Naive thymus-derived CD4-positive, alpha-beta T cell (primary cell): ENCODE data around the gene PHF14. TPM values are rescaled to one million over a fixed set of nuclear protein-coding genes. Genes with fewer than 3 reads are reported as not detected.
"Not testable (repeated sequence)": the region's sequence is repeated elsewhere in the genome, so short reads cannot be mapped to it uniquely, and the experiment has no call there.

Experiments
- ATAC-seq: fragments of 150-1000 bp; cut with Tn5 transposase; 2 replicates; pipeline ENCODE4 v1.10.0; 2021; ENCODE audit warnings: mild to moderate bottlenecking, moderate library complexity
- CTCF ChIA-PET: fragments of 350-600 bp; sonication (Branson Sonifier 250); formaldehyde crosslinking; loops from one replicate; lab custom pipeline; 2021; ENCODE audit warnings: antibody characterized with exemption; lab: Charles Lee
- POLR2A ChIA-PET: fragments of 350-600 bp; sonication (Branson Sonifier 250); formaldehyde crosslinking; loops from one replicate; lab custom pipeline; 2021; ENCODE audit warnings: antibody characterized with exemption, inconsistent platforms; lab: Charles Lee
- DNase-seq, 9 donors: peaks; one replicate each; pipeline versions ENCODE4 v3.0.0 to v3.0.0-alpha.2; 2020 to 2022; ENCODE audit warnings: mixed read lengths in 1 of 9
- H3K27ac ChIP-seq: one replicate; pipeline ENCODE4 v1.7.0; 2013; ENCODE audit warnings: mild to moderate bottlenecking, low read depth, low read length, moderate library complexity
- H3K27me3 ChIP-seq, 2 donors: one replicate each; pipeline ENCODE4 v1.7.0; 2013; ENCODE audit warnings: low read length in 2 of 2, mild to moderate bottlenecking in 2 of 2, moderate library complexity in 2 of 2; ENCODE audit not compliant: control insufficient read depth in 2 of 2, insufficient read depth in 2 of 2
- H3K36me3 ChIP-seq, 3 experiments: 1 replicate in 2 of 3; 2 replicates in 1 of 3; pipeline ENCODE4 v1.7.0; 2013; ENCODE audit warnings: low read length in 3 of 3, mild to moderate bottlenecking in 3 of 3, moderate library complexity in 1 of 3; ENCODE audit not compliant: insufficient read depth in 3 of 3, control insufficient read depth in 2 of 3
- H3K4me1 ChIP-seq, 2 donors: one replicate each; pipeline ENCODE4 v1.7.0; 2013; ENCODE audit warnings: low read length in 2 of 2, mild to moderate bottlenecking in 2 of 2, moderate library complexity in 1 of 2; ENCODE audit not compliant: control insufficient read depth in 2 of 2, insufficient read depth in 2 of 2
- H3K4me3 ChIP-seq: 2 replicates; pipeline ENCODE4 v1.7.0; 2013; ENCODE audit warnings: mild to moderate bottlenecking, low read length
- H3K9me3 ChIP-seq, 3 experiments: 1 replicate in 2 of 3; 2 replicates in 1 of 3; pipeline ENCODE4 v1.7.0; 2013; ENCODE audit warnings: low read length in 3 of 3; ENCODE audit not compliant: control insufficient read depth in 2 of 3
- H3K27ac Mint-ChIP-seq, 9 donors: one replicate each; pipeline ENCODE4 v1.8.0; 2020 to 2022; ENCODE audit warnings: mixed read lengths in 9 of 9, mild to moderate bottlenecking in 8 of 9, moderate library complexity in 5 of 9, inconsistent platforms in 2 of 9
- H3K27me3 Mint-ChIP-seq, 5 donors: one replicate each; pipeline ENCODE4 v1.8.0; 2021 to 2022; ENCODE audit warnings: mixed read lengths in 5 of 5, mild to moderate bottlenecking in 1 of 5
- H3K36me3 Mint-ChIP-seq, 5 donors: one replicate each; pipeline ENCODE4 v1.8.0; 2020 to 2022; ENCODE audit warnings: mixed read lengths in 5 of 5, mild to moderate bottlenecking in 3 of 5, inconsistent platforms in 1 of 5
- H3K4me1 Mint-ChIP-seq, 7 donors: one replicate each; pipeline ENCODE4 v1.8.0; 2020 to 2022; ENCODE audit warnings: mixed read lengths in 7 of 7, mild to moderate bottlenecking in 3 of 7, inconsistent platforms in 1 of 7
- H3K4me3 Mint-ChIP-seq, 10 donors: one replicate each; pipeline ENCODE4 v1.8.0; 2020 to 2022; ENCODE audit warnings: mild to moderate bottlenecking in 10 of 10, mixed read lengths in 10 of 10, moderate library complexity in 6 of 10, inconsistent platforms in 2 of 10
- H3K9me3 Mint-ChIP-seq, 11 donors: one replicate each; pipeline ENCODE4 v1.8.0; 2020 to 2022; ENCODE audit warnings: mixed read lengths in 11 of 11, mild to moderate bottlenecking in 4 of 11, inconsistent platforms in 1 of 11, moderate library complexity in 1 of 11
- intact Hi-C, 2 donors: fragments of 100-400 bp; cut with micrococcal nuclease; formaldehyde crosslinking; loops; one replicate each; pipeline ENCODE4 v1.15.1; 2023
- polyA plus RNA-seq, 2 donors: library from polyadenylated mRNA; unstranded; fragments of 300-500 nt; fragmentation: Illumina TruSeq; gene quantifications; one replicate each; pipeline ENCODE4 v1.2.3, GENCODE V29; 2021
- total RNA-seq, 6 experiments: library from RNA in 5 of 6; stranded (reverse) in 5 of 6; gene quantifications; 1 replicate in 5 of 6; 2 replicates in 1 of 6; pipeline ENCODE4 v1.2.3 and lab custom pipeline; 2021 to 2026

The PHF14 gene
- total and polyA plus RNA-seq, 7 experiments from 2014 or later = 9.6 to 41.3 (median 31.2) TPM

DNA sequence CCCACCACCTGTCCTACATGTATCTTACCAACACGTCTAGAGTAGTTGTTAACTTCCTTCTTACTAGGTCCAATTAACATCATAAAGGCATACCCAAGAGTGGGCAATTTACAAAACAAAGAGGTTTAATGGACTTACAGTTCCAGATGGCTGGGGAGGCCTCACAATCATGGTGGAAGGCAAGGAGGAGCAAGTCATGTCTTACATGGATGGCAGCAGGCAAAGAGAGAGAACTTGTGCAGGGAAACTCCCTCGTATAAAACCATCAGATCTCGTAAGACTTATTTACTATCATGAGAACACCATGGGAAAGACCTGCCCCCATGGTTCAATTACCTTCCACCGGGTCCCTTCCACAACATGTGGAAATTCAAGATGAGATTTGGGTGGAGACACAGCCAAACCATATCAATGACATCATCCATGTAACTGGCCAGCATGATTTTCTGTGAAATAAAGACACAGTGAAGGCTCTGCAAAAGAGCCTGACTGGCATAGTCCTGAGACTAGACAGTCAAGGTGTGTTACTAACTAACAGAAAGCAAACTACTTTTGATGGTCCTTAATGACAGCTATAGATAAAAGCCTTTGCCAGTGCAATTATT, 22.6 kb upstream of the PHF14 start:
- ATAC-seq, H3K27me3 ChIP-seq, DNase-seq, H3K4me3 Mint-ChIP-seq, H3K27ac ChIP-seq, H3K9me3 ChIP-seq, CTCF ChIA-PET, H3K9me3 Mint-ChIP-seq, H3K36me3 ChIP-seq, H3K4me1 Mint-ChIP-seq, intact Hi-C loops, H3K27ac Mint-ChIP-seq, H3K4me1 ChIP-seq, H3K4me3 ChIP-seq: not testable (repeated sequence)
- Mint-ChIP-seq H3K27me3 (peaks cover 3 to 15% (median 7%) of the 10 kb centered on the region in 5 donors), H3K36me3 (peaks cover 0 to 11% (median 4%) of the 10 kb centered on the region in 5 donors)
- POLR2A ChIA-PET = interaction anchor here (1.4 kb wide), 1 partner anchor 10 kb away, joined by 7 read pairs; no protein-coding TSS in a partner anchor

DNA sequence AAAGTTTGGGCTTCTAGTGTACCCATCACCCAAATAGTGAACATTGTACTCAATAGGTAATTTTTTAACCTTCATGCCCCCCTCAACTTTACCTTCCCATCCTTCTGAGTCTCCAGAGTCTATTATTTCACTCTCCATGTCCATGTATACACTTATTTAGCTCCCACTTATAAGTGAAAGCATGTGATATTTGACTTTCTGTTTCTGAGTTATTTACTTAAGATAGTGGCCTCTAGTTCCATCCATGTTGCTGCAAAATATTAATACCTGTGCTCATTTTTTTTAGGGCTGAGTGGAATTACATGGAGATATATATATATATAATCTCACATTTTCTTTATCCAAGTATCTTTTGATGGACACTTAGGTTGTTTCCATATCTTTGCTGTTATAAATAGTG, 21.1 kb upstream of the PHF14 start:
- H3K4me3 Mint-ChIP-seq = no peak overlapping the region
- ChIA-PET CTCF (no interaction called here), POLR2A (interaction anchor here (1.6 kb wide), 1 partner anchor 11 kb away, joined by 6 read pairs; no protein-coding TSS in a partner anchor)
- H3K4me3 ChIP-seq = no peak overlapping the region
- H3K27ac ChIP-seq = no peak overlapping the region
- H3K4me1 Mint-ChIP-seq = no peaks in the 10 kb centered on the region
- H3K27me3 ChIP-seq = peaks cover 0 to 2% of the 10 kb centered on the region in 2 donors
- no peaks in the 10 kb centered on the region for H3K4me1 ChIP-seq
- no peak for ATAC-seq
- no peaks in the 10 kb centered on the region for H3K36me3 ChIP-seq
- H3K27me3 Mint-ChIP-seq = peaks cover 4 to 18% (median 8%) of the 10 kb centered on the region in 5 donors
- H3K9me3 Mint-ChIP-seq = peaks cover 0 to 9% (median 3%) of the 10 kb centered on the region in 11 donors
- H3K27ac Mint-ChIP-seq = no peak overlapping the region
- intact Hi-C loops = no loop called here
- H3K36me3 Mint-ChIP-seq = peaks cover 0 to 11% (median 4%) of the 10 kb centered on the region in 5 donors
- DNase-seq = no peak
- no peaks in the 10 kb centered on the region for H3K9me3 ChIP-seq

DNA sequence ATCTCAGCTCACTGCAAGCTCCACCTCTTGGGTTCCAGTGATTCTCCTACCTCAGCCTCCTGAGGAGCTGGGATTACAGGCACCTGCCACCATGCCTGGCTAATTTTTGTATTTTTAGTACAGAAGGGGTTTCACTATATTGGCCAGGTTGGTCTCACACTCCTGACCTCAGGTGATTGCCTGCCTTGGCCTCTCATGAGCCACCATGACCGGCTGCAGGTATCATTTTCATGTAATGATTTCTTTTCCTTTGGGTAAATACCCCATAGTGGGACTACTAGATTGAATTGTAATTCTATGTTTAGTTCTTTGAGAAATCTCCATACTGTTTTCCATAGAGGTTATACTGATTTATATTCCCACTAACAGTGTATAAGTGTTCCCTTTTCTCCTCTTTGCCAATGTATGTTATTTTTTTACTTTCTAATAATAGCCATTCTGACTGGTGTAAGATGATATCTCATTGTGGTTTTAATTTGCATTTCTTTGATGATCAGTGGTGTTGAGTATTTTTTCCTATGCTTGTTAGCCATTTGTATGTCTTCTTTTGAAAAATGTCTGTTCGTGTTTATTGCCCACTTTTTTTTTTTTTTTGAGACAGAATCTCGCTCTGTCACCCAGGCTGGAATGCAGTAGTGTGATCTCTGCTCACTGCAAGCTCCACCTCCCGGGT, 20.5 kb upstream of the PHF14 start:
- POLR2A ChIA-PET = interaction anchor here (1.6 kb wide), 1 partner anchor 12 kb away, joined by 6 read pairs; no protein-coding TSS in a partner anchor
- not testable (repeated sequence) for H3K4me3 Mint-ChIP-seq

DNA sequence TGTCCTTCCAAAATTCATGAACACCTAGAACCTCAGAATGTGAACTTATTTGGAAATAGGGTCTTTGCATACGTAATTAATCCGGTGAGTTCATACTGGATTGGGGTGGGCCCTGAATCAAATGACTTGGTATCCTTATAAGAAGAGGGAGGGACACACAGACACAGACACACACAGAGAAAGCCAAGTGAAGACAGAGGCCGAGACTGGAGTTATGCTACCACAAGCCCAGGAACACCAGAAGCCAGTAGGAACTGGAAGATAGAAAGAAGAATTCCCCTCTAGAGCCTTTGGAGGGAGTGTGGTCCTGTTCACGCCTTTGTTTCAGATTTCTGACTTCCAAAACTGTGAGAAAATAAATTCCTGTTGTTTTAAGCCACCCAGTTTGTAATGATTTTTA, 17.1 kb upstream of the PHF14 start:
- ChIA-PET CTCF (no interaction called here), POLR2A (no interaction called here)
- DNase-seq (no peak), ATAC-seq (no peak)
- Histone ChIP-seq H3K36me3 (no peaks in the 10 kb centered on the region), H3K4me1 (no peaks in the 10 kb centered on the region), H3K9me3 (no peaks in the 10 kb centered on the region), H3K4me3 (no peak overlapping the region), H3K27me3 (peaks cover 0 to 3% of the 10 kb centered on the region in 2 donors), H3K27ac (no peak overlapping the region)
- Mint-ChIP-seq H3K9me3 (peaks cover 0 to 11% (median 3%) of the 10 kb centered on the region in 11 donors), H3K27ac (no peak overlapping the region), H3K27me3 (peaks cover 6 to 22% (median 9%) of the 10 kb centered on the region in 5 donors), H3K36me3 (peaks cover 0 to 6% (median 0%) of the 10 kb centered on the region in 5 donors), H3K4me1 (no peaks in the 10 kb centered on the region), H3K4me3 (no peak overlapping the region)
- intact Hi-C loops = no loop called here

More for the DNA sequence above, 20.5 kb upstream of the PHF14 start:
- H3K9me3 ChIP-seq, H3K4me1 ChIP-seq, H3K36me3 ChIP-seq, H3K4me3 ChIP-seq, H3K27ac Mint-ChIP-seq, ATAC-seq, DNase-seq, H3K4me1 Mint-ChIP-seq, H3K9me3 Mint-ChIP-seq, intact Hi-C loops, CTCF ChIA-PET, H3K27me3 ChIP-seq, H3K27ac ChIP-seq: not testable (repeated sequence)
- Mint-ChIP-seq H3K36me3 (peaks cover 0 to 11% (median 4%) of the 10 kb centered on the region in 5 donors), H3K27me3 (peaks cover 4 to 18% (median 7%) of the 10 kb centered on the region in 5 donors)

DNA sequence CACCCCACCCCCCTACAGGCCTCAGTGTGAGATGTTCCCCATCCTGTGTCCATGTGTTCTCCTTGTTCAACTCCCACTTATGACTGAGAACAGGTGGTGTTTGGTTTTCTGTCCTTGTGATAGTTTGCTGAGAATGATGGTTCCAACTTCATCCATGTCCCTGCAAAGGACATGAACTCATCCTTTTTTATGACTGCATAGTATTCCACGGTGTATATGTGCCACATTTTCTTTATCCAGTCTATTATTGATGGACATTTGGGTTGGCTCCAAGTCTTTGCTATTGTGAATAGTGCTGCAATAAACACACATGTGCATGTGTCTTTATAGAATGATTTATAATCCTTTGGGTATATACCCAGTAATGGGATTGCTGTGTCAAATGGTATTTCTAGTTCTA, 13.4 kb upstream of the PHF14 start:
- H3K27ac ChIP-seq, CTCF ChIA-PET, H3K4me1 Mint-ChIP-seq, H3K36me3 ChIP-seq, H3K27me3 ChIP-seq, H3K4me1 ChIP-seq, H3K27ac Mint-ChIP-seq, H3K4me3 ChIP-seq, DNase-seq, H3K4me3 Mint-ChIP-seq, intact Hi-C loops, ATAC-seq, H3K9me3 ChIP-seq, H3K36me3 Mint-ChIP-seq: not testable (repeated sequence)
- Mint-ChIP-seq H3K27me3 (peaks cover 10 to 51% (median 23%) of the 10 kb centered on the region in 5 donors), H3K9me3 (peaks cover 0 to 14% (median 5%) of the 10 kb centered on the region in 11 donors)
- POLR2A ChIA-PET = interaction anchor here (1.8 kb wide), 1 partner anchor 19 kb away, joined by 8 read pairs; no protein-coding TSS in a partner anchor

DNA sequence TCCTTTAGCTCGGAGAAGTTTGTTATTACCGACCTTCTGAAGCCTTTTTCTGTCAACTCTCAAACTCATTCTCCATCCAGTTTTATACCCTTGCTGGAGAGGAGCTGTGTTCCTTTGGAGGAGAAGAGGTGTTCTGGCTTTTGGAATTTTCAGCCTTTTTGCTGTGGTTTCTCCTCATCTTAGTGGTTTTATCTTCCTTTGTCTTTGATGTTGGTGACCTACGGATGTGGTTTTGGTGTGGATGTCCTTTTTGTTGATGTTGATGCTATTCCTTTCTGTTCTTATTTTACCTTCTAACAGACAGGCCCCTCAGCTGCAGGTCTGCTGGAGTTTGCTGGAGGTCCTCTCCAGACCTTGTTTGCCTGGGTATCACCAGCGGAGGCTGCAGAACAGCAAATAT, 8.7 kb upstream of the PHF14 start:
- CTCF ChIA-PET, H3K4me3 ChIP-seq, ATAC-seq, H3K36me3 ChIP-seq, H3K27me3 ChIP-seq, H3K27ac ChIP-seq, H3K4me1 ChIP-seq, intact Hi-C loops, H3K9me3 ChIP-seq, DNase-seq: not testable (repeated sequence)
- H3K4me1 Mint-ChIP-seq = peaks cover 0 to 14% (median 12%) of the 10 kb centered on the region in 7 donors
- peak overlapping the region in 1 of 9 donors; percentile 28 for H3K27ac Mint-ChIP-seq
- H3K9me3 Mint-ChIP-seq = peaks cover 0 to 15% (median 5%) of the 10 kb centered on the region in 11 donors
- peak overlapping the region in 6 of 10 donors; percentile 6 to 54 (median 30) for H3K4me3 Mint-ChIP-seq
- H3K27me3 Mint-ChIP-seq = peaks cover 15 to 51% (median 38%) of the 10 kb centered on the region in 5 donors
- peaks cover 0 to 12% (median 5%) of the 10 kb centered on the region in 5 donors for H3K36me3 Mint-ChIP-seq
- POLR2A ChIA-PET = interaction anchor here (7.3 kb wide), 1 partner anchor 24 kb away, joined by 43 read pairs; a partner anchor contains a TSS
